Peyer's patch (tissue), 4 donors: ENCODE results near the gene ZC3H8.

Experiments used
- POLR2A ChIP-seq, 2 donors: fragments of 450-650 bp; IDR thresholded peaks; one replicate each; pipeline ENCODE4 v1.5.1; 2017; ENCODE audit warnings: antibody characterized with exemption in 2 of 2, mild to moderate bottlenecking in 2 of 2, moderate library complexity in 2 of 2
- TF ChIP-seq, protein P1 (sequence below), 6 experiments: fragments of 450-650 bp in 4 of 6; fragments of 200-600 bp in 2 of 6; sonication (generic) in 1 of 6; IDR thresholded peaks; one replicate each; pipeline ENCODE4 v1.5.1; 2017 to 2019; ENCODE audit warnings: antibody characterized with exemption in 6 of 6, mild to moderate bottlenecking in 3 of 6, moderate library complexity in 1 of 6

DNA sequence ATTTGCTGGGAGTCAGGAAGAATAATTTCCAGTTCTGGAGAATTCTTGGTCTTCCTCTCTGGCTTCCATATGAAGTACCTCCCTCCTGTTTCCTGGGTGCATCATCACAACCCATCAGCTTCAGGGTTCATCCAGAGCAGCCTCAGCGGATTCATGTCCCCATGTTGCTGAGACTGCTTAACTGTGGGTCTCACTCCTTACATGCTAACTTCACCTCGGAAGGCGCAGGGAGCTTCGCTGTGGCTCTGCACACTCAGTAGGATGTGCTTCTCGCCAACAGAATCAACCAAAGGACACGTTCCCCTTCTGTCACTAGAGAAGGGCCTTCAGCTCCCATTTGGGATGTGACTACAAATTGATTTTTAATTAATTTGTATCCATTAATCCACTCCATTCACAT, 92.5 kb downstream of the ZC3H8 start:
- TF ChIP-seq, protein P1, sequence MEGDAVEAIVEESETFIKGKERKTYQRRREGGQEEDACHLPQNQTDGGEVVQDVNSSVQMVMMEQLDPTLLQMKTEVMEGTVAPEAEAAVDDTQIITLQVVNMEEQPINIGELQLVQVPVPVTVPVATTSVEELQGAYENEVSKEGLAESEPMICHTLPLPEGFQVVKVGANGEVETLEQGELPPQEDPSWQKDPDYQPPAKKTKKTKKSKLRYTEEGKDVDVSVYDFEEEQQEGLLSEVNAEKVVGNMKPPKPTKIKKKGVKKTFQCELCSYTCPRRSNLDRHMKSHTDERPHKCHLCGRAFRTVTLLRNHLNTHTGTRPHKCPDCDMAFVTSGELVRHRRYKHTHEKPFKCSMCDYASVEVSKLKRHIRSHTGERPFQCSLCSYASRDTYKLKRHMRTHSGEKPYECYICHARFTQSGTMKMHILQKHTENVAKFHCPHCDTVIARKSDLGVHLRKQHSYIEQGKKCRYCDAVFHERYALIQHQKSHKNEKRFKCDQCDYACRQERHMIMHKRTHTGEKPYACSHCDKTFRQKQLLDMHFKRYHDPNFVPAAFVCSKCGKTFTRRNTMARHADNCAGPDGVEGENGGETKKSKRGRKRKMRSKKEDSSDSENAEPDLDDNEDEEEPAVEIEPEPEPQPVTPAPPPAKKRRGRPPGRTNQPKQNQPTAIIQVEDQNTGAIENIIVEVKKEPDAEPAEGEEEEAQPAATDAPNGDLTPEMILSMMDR (IDR thresholded peaks at IDR 0.05): no peak
- TF ChIP-seq POLR2A (IDR thresholded peaks at IDR 0.05): no peak
